HepG2 (cell line): ENCODE measurements around the gene SP5. TPM values are rescaled to one million over a fixed set of nuclear protein-coding genes. Genes with fewer than 3 reads are reported as not detected.

ENCODE experiments used
- ATF7 ChIP-seq, 2 experiments: fragments of 450-650 bp in 1 of 2; sonication (generic) in 1 of 2; formaldehyde crosslinking in 1 of 2; IDR thresholded peaks; 2 replicates each; pipeline versions ENCODE4 v1.4.0 to v1.6.1; 2016 to 2020; ENCODE audit warnings: antibody characterized with exemption in 1 of 2, mild to moderate bottlenecking in 1 of 2, missing genetic modification reagents in 1 of 2
- BRF2 ChIP-seq: sonication (generic); formaldehyde crosslinking; IDR thresholded peaks from 2 replicates; pipeline ENCODE4 v1.8.1; 2022; ENCODE audit warnings: mild to moderate bottlenecking, missing genetic modification reagents
- CAMTA2 ChIP-seq: sonication (generic); formaldehyde crosslinking; IDR thresholded peaks from 2 replicates; pipeline ENCODE4 v1.4.0; 2020; ENCODE audit warnings: mild to moderate bottlenecking, missing genetic modification reagents, borderline replicate concordance
- FOXP1 ChIP-seq, 2 experiments: fragments of 450-650 bp in 1 of 2; IDR thresholded peaks; 2 replicates each; pipeline ENCODE4 v1.6.1; 2017 to 2018; ENCODE audit warnings: antibody characterized with exemption in 1 of 2
- GLI4 ChIP-seq: sonication (generic); formaldehyde crosslinking; IDR thresholded peaks from 2 replicates; pipeline ENCODE4 v1.5.1; 2020; ENCODE audit warnings: missing genetic modification reagents, mild to moderate bottlenecking, moderate library complexity, borderline replicate concordance
- JDP2 ChIP-seq: sonication (generic); formaldehyde crosslinking; IDR thresholded peaks from 2 replicates; pipeline ENCODE4 v1.8.1; 2022; ENCODE audit warnings: missing genetic modification reagents, borderline replicate concordance
- MEIS1 ChIP-seq: sonication (generic); formaldehyde crosslinking; IDR thresholded peaks from 2 replicates; pipeline ENCODE4 v1.9.0; 2021; ENCODE audit warnings: mild to moderate bottlenecking, missing genetic modification reagents, moderate library complexity, borderline replicate concordance
- NR2F2 ChIP-seq: IDR thresholded peaks from 2 replicates; pipeline ENCODE4 v1.6.1; 2012; ENCODE audit warnings: low read depth, inconsistent platforms, borderline replicate concordance
- ONECUT2 ChIP-seq: sonication (generic); formaldehyde crosslinking; IDR thresholded peaks from 2 replicates; pipeline ENCODE4 v1.4.0; 2020; ENCODE audit warnings: missing genetic modification reagents
- PHF20 ChIP-seq: sonication (generic); formaldehyde crosslinking; IDR thresholded peaks from 2 replicates; pipeline ENCODE4 v1.5.0; 2020; ENCODE audit warnings: mild to moderate bottlenecking, missing genetic modification reagents
- RBM22 ChIP-seq: fragments of 200-400 bp; formaldehyde crosslinking; optimal IDR thresholded peaks from 2 replicates; pipeline ENCODE3; 2017; ENCODE audit warnings: mild to moderate bottlenecking, low read length, moderate library complexity
- TGIF2 ChIP-seq: IDR thresholded peaks from 2 replicates; pipeline ENCODE4 v1.6.1; 2016; ENCODE audit warnings: control low read depth, missing compliant biosample characterization
- THAP9 ChIP-seq: sonication (generic); formaldehyde crosslinking; IDR thresholded peaks from 2 replicates; pipeline ENCODE4; 2020; ENCODE audit warnings: missing genetic modification reagents, mild to moderate bottlenecking, borderline replicate concordance
- ZBTB10 ChIP-seq: sonication (generic); formaldehyde crosslinking; IDR thresholded peaks from 2 replicates; pipeline ENCODE4 v1.4.0; 2020; ENCODE audit warnings: missing genetic modification reagents, borderline replicate concordance
- ZBTB7B ChIP-seq: sonication (generic); formaldehyde crosslinking; IDR thresholded peaks from 2 replicates; pipeline ENCODE4 v1.4.0; 2020; ENCODE audit warnings: missing genetic modification reagents
- ZNF333 ChIP-seq: sonication (generic); formaldehyde crosslinking; IDR thresholded peaks from 2 replicates; pipeline ENCODE4 v1.4.0; 2020; ENCODE audit warnings: mild to moderate bottlenecking, missing genetic modification reagents, borderline replicate concordance
- ZNF430 ChIP-seq: sonication (generic); formaldehyde crosslinking; IDR thresholded peaks from 2 replicates; pipeline ENCODE4 v1.9.0; 2021; ENCODE audit warnings: mild to moderate bottlenecking, missing genetic modification reagents
- ZNF556 ChIP-seq: sonication (generic); formaldehyde crosslinking; IDR thresholded peaks from 2 replicates; pipeline ENCODE4 v1.4.0; 2020; ENCODE audit warnings: mild to moderate bottlenecking, missing genetic modification reagents, borderline replicate concordance
- ZNF766 ChIP-seq: sonication (generic); formaldehyde crosslinking; IDR thresholded peaks from 2 replicates; pipeline ENCODE4 v1.5.0; 2020; ENCODE audit warnings: missing genetic modification reagents, borderline replicate concordance
- polyA plus RNA-seq, 8 experiments: library from polyadenylated mRNA; depleted of rRNA in 3 of 8; stranded (reverse) in 7 of 8; unstranded in 1 of 8; fragments of >200 nt; fragmentation: Illumina TruSeq in 4 of 8; extraction: Trizol in 4 of 8; gene quantifications; 2 replicates each; pipeline versions ENCODE4 v1.2.1 to v1.2.3, GENCODE V29; 2011 to 2016; ENCODE audit warnings: low read depth in 4 of 8, missing spikeins in 1 of 8, mixed read lengths in 1 of 8; ENCODE audit not compliant: insufficient read depth in 1 of 8
- total RNA-seq, 5 experiments: library from RNA; depleted of rRNA; stranded (reverse); fragments of >200 nt; fragmentation: Illumina TruSeq; extraction: Trizol; gene quantifications; 2 replicates each; pipeline ENCODE4 v1.2.3, GENCODE V29; 2016; ENCODE audit warnings: low read depth in 1 of 5

SP5 gene
- total and polyA plus RNA-seq, 2 of the 13 experiments (the other 11 are each of a cell fraction or from before 2014, with no cell fraction given), result 50.8 to 119 TPM

- TF ChIP-seq ATF7 (IDR thresholded peaks at IDR 0.05) (no peak), ATF7 (CRISPR knock-in tag; IDR thresholded peaks at IDR 0.05) (0 out of 2 replicates have a peak, but pooled peaks have one; percentile 43), ZBTB10 (CRISPR knock-in tag) (peak; percentile 49; the same call in 1 of the 2 replicates), ZNF333 (CRISPR knock-in tag) (peak; percentile 84; the same call in 1 of the 2 replicates), ONECUT2 (CRISPR knock-in tag) (no peak), FOXP1 (IDR thresholded peaks at IDR 0.05) (no peak), FOXP1 (CRISPR knock-in tag; IDR thresholded peaks at IDR 0.05) (no peak), ZNF766 (CRISPR knock-in tag) (peak; percentile 93), ZNF430 (peak; percentile 96), ZNF556 (CRISPR knock-in tag) (no peak; the same call in 1 of the 2 replicates), THAP9 (CRISPR knock-in tag) (peak; percentile 75), ZBTB7B (CRISPR knock-in tag) (peak; percentile 74; the same call in 1 of the 2 replicates), CAMTA2 (CRISPR knock-in tag) (peak; percentile 76; the same call in 1 of the 2 replicates), BRF2 (CRISPR knock-in tag) (peak; percentile 10; the same call in 1 of the 2 replicates), PHF20 (CRISPR knock-in tag) (peak; percentile 25), MEIS1 (CRISPR knock-in tag) (peak; percentile 67), JDP2 (CRISPR knock-in tag) (no peak; the same call in 1 of the 2 replicates), RBM22 (peak; percentile 95), TGIF2 (CRISPR knock-in tag) (peak; percentile 94), GLI4 (CRISPR knock-in tag) (peak; percentile 87; the same call in 1 of the 2 replicates), NR2F2 (no peak)
Observed at GRCh38 chr2:170716851-170717598, 1.9 kb downstream of the SP5 start (continued).
